Measurements from ENCODE around the gene EVC2.

The EVC2 gene

GRCh38 chr4:5630762-5631161 lies 77.6 kb downstream of the EVC2 start:
- TF ChIP-seq, protein P1, sequence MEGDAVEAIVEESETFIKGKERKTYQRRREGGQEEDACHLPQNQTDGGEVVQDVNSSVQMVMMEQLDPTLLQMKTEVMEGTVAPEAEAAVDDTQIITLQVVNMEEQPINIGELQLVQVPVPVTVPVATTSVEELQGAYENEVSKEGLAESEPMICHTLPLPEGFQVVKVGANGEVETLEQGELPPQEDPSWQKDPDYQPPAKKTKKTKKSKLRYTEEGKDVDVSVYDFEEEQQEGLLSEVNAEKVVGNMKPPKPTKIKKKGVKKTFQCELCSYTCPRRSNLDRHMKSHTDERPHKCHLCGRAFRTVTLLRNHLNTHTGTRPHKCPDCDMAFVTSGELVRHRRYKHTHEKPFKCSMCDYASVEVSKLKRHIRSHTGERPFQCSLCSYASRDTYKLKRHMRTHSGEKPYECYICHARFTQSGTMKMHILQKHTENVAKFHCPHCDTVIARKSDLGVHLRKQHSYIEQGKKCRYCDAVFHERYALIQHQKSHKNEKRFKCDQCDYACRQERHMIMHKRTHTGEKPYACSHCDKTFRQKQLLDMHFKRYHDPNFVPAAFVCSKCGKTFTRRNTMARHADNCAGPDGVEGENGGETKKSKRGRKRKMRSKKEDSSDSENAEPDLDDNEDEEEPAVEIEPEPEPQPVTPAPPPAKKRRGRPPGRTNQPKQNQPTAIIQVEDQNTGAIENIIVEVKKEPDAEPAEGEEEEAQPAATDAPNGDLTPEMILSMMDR (IDR thresholded peaks at IDR 0.05; ENCODE audit: low read depth, low read length), result no peak
- no peak for DNase-seq
- Histone ChIP-seq H3K27me3 (no peaks in the 10 kb centered on the region), H3K4me1 (no peaks in the 10 kb centered on the region), H3K4me3 (ENCODE audit: low read depth, low read length) (no peak overlapping the region), H3K9me3 (no peaks in the 10 kb centered on the region), H3K36me3 (no peaks in the 10 kb centered on the region)

DNA sequence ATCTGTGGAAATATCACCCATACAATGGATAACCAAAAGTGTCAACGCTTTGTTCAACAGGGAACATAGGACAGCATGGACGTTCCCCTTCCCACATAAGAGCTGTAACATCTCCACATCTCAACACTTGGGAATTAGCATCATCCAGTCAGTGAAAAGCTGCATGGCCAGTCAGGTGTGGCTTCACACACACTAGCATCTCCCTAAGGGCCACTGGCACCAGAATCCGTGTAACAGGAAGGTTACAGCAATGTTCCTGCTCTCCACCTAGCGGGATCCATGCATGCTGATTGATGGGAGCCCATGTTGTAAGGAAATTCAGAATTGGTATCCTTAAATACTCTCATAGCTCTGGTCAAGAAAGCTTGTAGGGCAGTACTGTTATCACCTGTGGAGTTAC lies 78.8 kb downstream of the EVC2 start:
- Histone ChIP-seq H3K4me3 (ENCODE audit: low read depth, low read length) (no peak overlapping the region), H3K4me1 (no peaks in the 10 kb centered on the region), H3K36me3 (no peaks in the 10 kb centered on the region), H3K9me3 (no peaks in the 10 kb centered on the region), H3K27me3 (no peaks in the 10 kb centered on the region)
- TF ChIP-seq, protein P1 (IDR thresholded peaks at IDR 0.05; ENCODE audit: low read depth, low read length), result no peak
- DNase-seq, result no peak

- Histone ChIP-seq H3K4me3 (ENCODE audit: low read depth, low read length) (no peak overlapping the region), H3K27me3 (no peaks in the 10 kb centered on the region), H3K36me3 (no peaks in the 10 kb centered on the region), H3K9me3 (no peaks in the 10 kb centered on the region), H3K4me1 (no peaks in the 10 kb centered on the region)
- TF ChIP-seq, protein P1 (IDR thresholded peaks at IDR 0.05; ENCODE audit: low read depth, low read length), result no peak
- no peak for DNase-seq
These were observed 81.4 kb downstream of the EVC2 start for GRCh38 chr4:5626913-5627312.

DNA sequence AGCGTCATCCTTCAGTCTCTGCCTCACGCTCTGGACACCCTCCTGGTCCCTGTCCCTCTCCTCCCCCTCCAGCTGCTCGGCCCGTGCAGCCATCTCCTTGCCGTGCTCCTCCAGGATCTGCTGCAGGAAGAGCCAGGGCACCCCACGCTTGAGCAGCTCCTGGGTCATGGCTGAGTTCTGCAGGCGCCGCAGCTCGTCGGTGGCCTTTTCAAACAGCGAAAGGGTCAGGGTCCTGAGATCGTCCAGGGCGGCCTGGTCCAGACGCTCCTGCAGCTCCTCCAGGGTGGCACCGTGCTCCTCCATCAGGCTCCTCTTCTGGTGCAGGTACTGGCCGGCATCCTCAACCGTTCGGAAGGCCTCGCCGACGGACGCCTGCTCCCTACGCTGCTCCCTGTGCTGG lies 85.8 kb downstream of the EVC2 start:
- TF ChIP-seq, protein P1 (IDR thresholded peaks at IDR 0.05; ENCODE audit: low read depth, low read length), result no peak
- Histone ChIP-seq H3K27me3 (no peaks in the 10 kb centered on the region), H3K9me3 (no peaks in the 10 kb centered on the region), H3K36me3 (no peaks in the 10 kb centered on the region), H3K4me3 (ENCODE audit: low read depth, low read length) (no peak overlapping the region), H3K4me1 (no peaks in the 10 kb centered on the region)
- DNase-seq, result no peak

DNA sequence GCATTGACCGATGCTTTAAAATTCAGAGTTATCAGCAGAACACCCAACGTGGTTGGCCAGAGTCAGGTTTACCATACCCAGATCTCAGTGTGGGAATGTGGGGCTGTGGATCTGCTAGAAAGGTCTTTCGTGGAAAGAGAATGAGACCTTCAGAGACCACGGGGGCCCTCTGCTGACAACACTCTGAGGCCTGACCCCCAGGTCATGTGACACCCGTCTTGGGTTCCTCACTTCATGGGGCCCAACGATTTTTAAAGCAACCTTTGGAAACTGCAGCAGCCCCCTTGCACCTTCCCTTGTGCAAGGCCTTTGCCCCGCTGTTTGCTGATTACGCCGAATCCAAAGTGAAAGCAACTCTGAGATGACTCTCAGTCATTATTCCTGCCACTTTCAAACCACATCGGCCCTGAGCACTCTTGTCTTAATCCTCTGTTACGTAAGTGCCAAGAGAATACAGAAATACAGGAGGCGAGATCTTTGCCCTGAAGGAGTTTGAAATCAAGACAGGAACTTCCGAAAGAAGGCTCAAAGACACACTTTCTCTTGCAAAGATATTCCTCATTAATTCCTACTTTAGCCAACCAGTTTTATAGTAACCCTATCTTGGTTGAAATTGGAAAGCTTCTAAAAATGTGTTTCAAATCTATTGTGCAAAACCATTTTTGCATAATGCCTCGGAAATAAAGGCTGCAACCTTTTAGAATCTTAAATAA lies 88.3 kb downstream of the EVC2 start:
- Histone ChIP-seq H3K4me1 (no peaks in the 10 kb centered on the region), H3K4me3 (ENCODE audit: low read depth, low read length) (no peak overlapping the region), H3K36me3 (no peaks in the 10 kb centered on the region), H3K9me3 (no peaks in the 10 kb centered on the region), H3K27me3 (no peaks in the 10 kb centered on the region)
- TF ChIP-seq, protein P1 (IDR thresholded peaks at IDR 0.05; ENCODE audit: low read depth, low read length), result no peak
- DNase-seq, result no peak

- TF ChIP-seq, protein P1 (IDR thresholded peaks at IDR 0.05; ENCODE audit: low read depth, low read length), result no peak
- Histone ChIP-seq H3K36me3 (no peaks in the 10 kb centered on the region), H3K4me1 (no peaks in the 10 kb centered on the region), H3K27me3 (no peaks in the 10 kb centered on the region), H3K4me3 (ENCODE audit: low read depth, low read length) (no peak overlapping the region), H3K9me3 (no peaks in the 10 kb centered on the region)
- no peak for DNase-seq
These were observed 90.1 kb downstream of the EVC2 start for GRCh38 chr4:5618051-5618960.
